NCI-H1694 (cell line): ENCODE data around the gene ZNF281.
"Not testable (repeated sequence)": the region's sequence is repeated elsewhere in the genome, so short reads cannot be mapped to it uniquely, and the experiment has no call there.

Experiments
- DNase-seq: peaks from one replicate; lab custom pipeline; 2025; lab: John Stamatoyannopoulos, UW

The ZNF281 gene

GRCh38 chr1:200429221-200429751, 19.4 kb upstream of the ZNF281 start:
- no peak for DNase-seq

- no peak for DNase-seq
Measured at GRCh38 chr1:200428482-200429205, 18.8 kb upstream of the ZNF281 start.

GRCh38 chr1:200427744-200428143, 17.9 kb upstream of the ZNF281 start:
- DNase-seq = no peak

GRCh38 chr1:200426196-200426595, 16.4 kb upstream of the ZNF281 start:
- no peak for DNase-seq

- no peak for DNase-seq
Measured at GRCh38 chr1:200423235-200423634, 13.4 kb upstream of the ZNF281 start.

- DNase-seq = no peak
Measured at GRCh38 chr1:200422211-200422610, 12.4 kb upstream of the ZNF281 start.

- no peak for DNase-seq
Measured at GRCh38 chr1:200415789-200416593, 6.2 kb upstream of the ZNF281 start.

- DNase-seq = no peak
Measured at GRCh38 chr1:200415227-200415626, 5.4 kb upstream of the ZNF281 start.

GRCh38 chr1:200414657-200415056, 4.8 kb upstream of the ZNF281 start:
- no peak for DNase-seq

- DNase-seq = not testable (repeated sequence)
Measured at GRCh38 chr1:200413766-200414165, 3.9 kb upstream of the ZNF281 start.

GRCh38 chr1:200411406-200412257, 1.8 kb upstream of the ZNF281 start:
- DNase-seq = no peak

GRCh38 chr1:200410566-200410878, 686 bp upstream of the ZNF281 start:
- no peak for DNase-seq

GRCh38 chr1:200409203-200409760, 554 bp downstream of the ZNF281 start:
- no peak for DNase-seq

- no peak for DNase-seq
Measured at GRCh38 chr1:200406161-200406797, 3.6 kb downstream of the ZNF281 start.

GRCh38 chr1:200405264-200405663, 4.6 kb downstream of the ZNF281 start:
- DNase-seq = no peak

GRCh38 chr1:200401708-200402107, 8.1 kb downstream of the ZNF281 start:
- DNase-seq = no peak

- no peak for DNase-seq
Measured at GRCh38 chr1:200401263-200401662, 8.6 kb downstream of the ZNF281 start.

GRCh38 chr1:200400556-200400955, 9.3 kb downstream of the ZNF281 start:
- no peak for DNase-seq

GRCh38 chr1:200399860-200400259, 10.0 kb downstream of the ZNF281 start:
- DNase-seq = no peak

- no peak for DNase-seq
Measured at GRCh38 chr1:200398373-200398772, 11.5 kb downstream of the ZNF281 start.

- no peak for DNase-seq
Measured at GRCh38 chr1:200392625-200393185, 17.1 kb downstream of the ZNF281 start.
